Hepatocyte (in vitro differentiated cells): ENCODE data around the gene DLX3. TPM values are rescaled to one million over a fixed set of nuclear protein-coding genes. Genes with fewer than 3 reads are reported as not detected.

ENCODE experiments used
- DNase-seq: peaks from one replicate; pipeline ENCODE4 v3.0.0-alpha.2; 2016; ENCODE audit warnings: low spot score
- H2AFZ ChIP-seq: fragments of 200-600 bp; sonication (generic); 2 replicates; pipeline ENCODE4 v1.6.0; 2016; ENCODE audit warnings: antibody characterized with exemption, mild to moderate bottlenecking
- H3K27ac ChIP-seq: fragments of 200-600 bp; sonication (generic); 2 replicates; pipeline ENCODE4 v1.5.1; 2016; ENCODE audit warnings: mild to moderate bottlenecking
- H3K27me3 ChIP-seq: fragments of 200-600 bp; sonication (generic); 2 replicates; pipeline ENCODE4 v1.6.1; 2016
- H3K36me3 ChIP-seq: fragments of 200-600 bp; sonication (generic); replicated peaks from 2 replicates; pipeline ENCODE4 v1.5.1; 2016; ENCODE audit warnings: low read depth; ENCODE audit not compliant: insufficient read depth
- H3K4me1 ChIP-seq: fragments of 200-600 bp; sonication (generic); 2 replicates; pipeline ENCODE4 v1.5.1; 2016; ENCODE audit warnings: mild to moderate bottlenecking, moderate library complexity; ENCODE audit not compliant: insufficient read depth
- H3K4me2 ChIP-seq: fragments of 200-600 bp; sonication (generic); 2 replicates; pipeline ENCODE4 v1.6.0; 2016
- H3K4me3 ChIP-seq: fragments of 200-600 bp; sonication (generic); 2 replicates; pipeline ENCODE4 v1.5.1; 2016; ENCODE audit warnings: mild to moderate bottlenecking
- H3K79me2 ChIP-seq: fragments of 200-600 bp; sonication (generic); 2 replicates; pipeline ENCODE4 v1.6.0; 2017; ENCODE audit warnings: mild to moderate bottlenecking
- H3K9me2 ChIP-seq: fragments of 200-600 bp; sonication (generic); replicated peaks from 2 replicates; pipeline ENCODE4 v1.6.0; 2017; ENCODE audit warnings: mild to moderate bottlenecking; ENCODE audit not compliant: insufficient read depth
- H3K9me3 ChIP-seq: fragments of 200-600 bp; sonication (generic); 2 replicates; pipeline ENCODE4 v1.5.1; 2016; ENCODE audit warnings: low read depth, mild to moderate bottlenecking
- H4K20me1 ChIP-seq: fragments of 200-600 bp; sonication (generic); 2 replicates; pipeline ENCODE4 v1.6.0; 2016; ENCODE audit warnings: mild to moderate bottlenecking; ENCODE audit not compliant: insufficient read depth, poor library complexity, severe bottlenecking
- EZH2 ChIP-seq: fragments of 200-600 bp; sonication (generic); IDR thresholded peaks from 2 replicates; pipeline ENCODE4 v1.6.1; 2016; ENCODE audit warnings: antibody characterized with exemption, mild to moderate bottlenecking, borderline replicate concordance
- EZH2phosphoT487 ChIP-seq: fragments of 200-600 bp; sonication (generic); IDR thresholded peaks from one replicate; pipeline ENCODE4 v1.6.1; 2018; ENCODE audit warnings: antibody characterized with exemption, mild to moderate bottlenecking, low read depth, moderate library complexity; ENCODE audit not compliant: unreplicated experiment, severe bottlenecking
- WGBS: methylation state at CpG from one replicate; pipeline ENCODE4 v1.1.6; 2016; ENCODE audit warnings: low lambda C conversion rate; ENCODE audit errors: missing lambda C conversion rate; 5-methylcytosine and 5-hydroxymethylcytosine counted together
- polyA plus RNA-seq: library from polyadenylated mRNA; unstranded; fragments of >200 nt; fragmentation: Nextera tagmentation; extraction: Ambion mirVana; gene quantifications from 2 replicates; pipeline ENCODE4 v1.2.1, GENCODE V29; 2016
- total RNA-seq: library from RNA; depleted of rRNA; stranded (reverse); fragments of >200 nt; gene quantifications from 2 replicates; pipeline ENCODE4 v1.2.3, GENCODE V29; 2014
- TF ChIP-seq, protein P1 (sequence below): fragments of 200-600 bp; sonication (generic); IDR thresholded peaks from 2 replicates; pipeline ENCODE4 v1.5.1; 2016; ENCODE audit warnings: antibody characterized with exemption, mild to moderate bottlenecking; ENCODE audit not compliant: poor library complexity

Gene DLX3
- total and polyA plus RNA-seq, 2 experiments from 2014 or later, result 0.37 to 1.1 TPM

DNA sequence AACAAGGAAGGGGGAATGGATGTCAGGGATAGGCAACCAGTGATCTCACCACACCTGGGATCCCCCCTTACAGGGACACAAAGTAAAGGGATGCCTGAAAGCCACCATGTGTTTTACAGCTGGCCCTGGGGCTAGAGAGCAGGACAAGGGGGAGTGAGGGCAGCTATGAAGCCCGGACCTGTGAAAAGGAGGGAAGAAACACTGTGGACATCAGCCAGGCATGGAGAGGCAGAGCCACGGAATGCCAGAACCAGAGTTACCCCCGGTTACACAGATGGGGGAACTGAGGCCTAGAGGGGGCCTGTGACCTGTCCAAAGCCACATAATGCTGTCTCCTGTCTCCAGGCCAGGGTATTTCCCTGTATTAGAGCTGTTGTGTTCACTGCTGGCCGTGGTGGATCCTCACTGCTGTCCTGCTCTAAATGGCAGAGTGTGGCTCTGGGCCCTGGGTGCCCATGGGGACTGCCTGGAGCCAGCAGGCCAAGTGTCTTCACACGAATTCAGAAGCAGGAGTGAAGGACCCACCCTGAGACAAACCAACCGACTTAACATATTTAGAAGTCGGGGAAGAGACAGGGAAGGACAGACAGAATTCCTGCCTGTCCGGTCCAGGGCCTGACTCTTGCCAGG, 31.1 kb upstream of the DLX3 start:
- DNase-seq, result no peak
- H3K79me2 ChIP-seq, result no peaks in the 10 kb centered on the region
- 74% methylated on average over 8 of the region's 8 CpGs for WGBS
- H4K20me1 ChIP-seq, result no peaks in the 10 kb centered on the region
- H3K9me2 ChIP-seq, result no peaks in the 10 kb centered on the region
- peaks cover 12% of the 10 kb centered on the region for H3K4me1 ChIP-seq
- no peak overlapping the region for H3K4me2 ChIP-seq
- no peak overlapping the region for H3K4me3 ChIP-seq
- no peaks in the 10 kb centered on the region for H3K36me3 ChIP-seq
- H2AFZ ChIP-seq, result no peak overlapping the region
- no peaks in the 10 kb centered on the region for H3K27me3 ChIP-seq
- TF ChIP-seq EZH2phosphoT487 (no peak), EZH2 (no peak)
- TF ChIP-seq, protein P1, sequence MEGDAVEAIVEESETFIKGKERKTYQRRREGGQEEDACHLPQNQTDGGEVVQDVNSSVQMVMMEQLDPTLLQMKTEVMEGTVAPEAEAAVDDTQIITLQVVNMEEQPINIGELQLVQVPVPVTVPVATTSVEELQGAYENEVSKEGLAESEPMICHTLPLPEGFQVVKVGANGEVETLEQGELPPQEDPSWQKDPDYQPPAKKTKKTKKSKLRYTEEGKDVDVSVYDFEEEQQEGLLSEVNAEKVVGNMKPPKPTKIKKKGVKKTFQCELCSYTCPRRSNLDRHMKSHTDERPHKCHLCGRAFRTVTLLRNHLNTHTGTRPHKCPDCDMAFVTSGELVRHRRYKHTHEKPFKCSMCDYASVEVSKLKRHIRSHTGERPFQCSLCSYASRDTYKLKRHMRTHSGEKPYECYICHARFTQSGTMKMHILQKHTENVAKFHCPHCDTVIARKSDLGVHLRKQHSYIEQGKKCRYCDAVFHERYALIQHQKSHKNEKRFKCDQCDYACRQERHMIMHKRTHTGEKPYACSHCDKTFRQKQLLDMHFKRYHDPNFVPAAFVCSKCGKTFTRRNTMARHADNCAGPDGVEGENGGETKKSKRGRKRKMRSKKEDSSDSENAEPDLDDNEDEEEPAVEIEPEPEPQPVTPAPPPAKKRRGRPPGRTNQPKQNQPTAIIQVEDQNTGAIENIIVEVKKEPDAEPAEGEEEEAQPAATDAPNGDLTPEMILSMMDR, result no peak
- no peaks in the 10 kb centered on the region for H3K9me3 ChIP-seq
- no peak overlapping the region for H3K27ac ChIP-seq

DNA sequence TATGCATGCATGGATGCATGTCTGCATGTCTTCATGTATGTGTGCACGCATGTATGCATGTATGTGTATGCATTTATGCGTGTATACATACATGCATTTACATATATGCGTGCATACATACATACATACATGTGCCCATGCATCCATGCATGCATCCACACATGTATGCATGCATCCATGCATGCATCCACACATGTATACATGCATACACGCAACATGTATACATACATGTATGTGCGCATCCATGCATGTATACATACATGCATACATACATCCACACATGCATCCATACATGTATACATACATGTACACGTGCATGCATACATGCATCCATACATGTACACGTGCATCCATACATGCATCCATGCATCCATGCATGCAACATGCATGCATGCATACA, 29.8 kb upstream of the DLX3 start:
- Histone ChIP-seq H3K4me2 (no peak overlapping the region), H3K4me1 (peaks cover 12% of the 10 kb centered on the region), H3K36me3 (no peaks in the 10 kb centered on the region), H3K79me2 (no peaks in the 10 kb centered on the region), H3K9me2 (no peaks in the 10 kb centered on the region), H3K27me3 (no peaks in the 10 kb centered on the region), H3K27ac (no peak overlapping the region), H4K20me1 (no peaks in the 10 kb centered on the region), H3K4me3 (no peak overlapping the region), H3K9me3 (no peaks in the 10 kb centered on the region), H2AFZ (no peak overlapping the region)
- WGBS, result 56% methylated on average over 7 of the region's 7 CpGs
- no peak for DNase-seq
- TF ChIP-seq EZH2 (no peak), EZH2phosphoT487 (no peak)
- TF ChIP-seq, protein P1, result no peak

DNA sequence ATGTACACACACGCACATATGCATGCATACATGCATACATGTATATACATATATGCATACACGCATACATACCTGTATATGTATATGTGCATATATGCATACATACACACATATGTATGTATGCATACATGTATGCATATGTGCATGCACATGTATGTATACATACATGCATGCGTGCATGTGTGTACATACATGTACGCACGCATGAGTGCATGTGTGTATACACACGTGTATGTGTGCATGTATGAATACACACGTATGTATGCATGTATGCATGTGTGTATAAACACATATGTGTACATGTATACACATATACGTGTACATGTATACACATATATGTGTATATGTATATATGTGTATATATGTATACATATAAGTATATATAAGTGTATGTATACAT, 28.5 kb upstream of the DLX3 start:
- Histone ChIP-seq H3K4me3 (no peak overlapping the region), H3K36me3 (no peaks in the 10 kb centered on the region), H3K27ac (no peak overlapping the region), H2AFZ (no peak overlapping the region), H3K79me2 (no peaks in the 10 kb centered on the region), H3K4me1 (peaks cover 12% of the 10 kb centered on the region), H3K9me2 (no peaks in the 10 kb centered on the region), H4K20me1 (no peaks in the 10 kb centered on the region), H3K9me3 (no peaks in the 10 kb centered on the region), H3K4me2 (no peak overlapping the region), H3K27me3 (no peaks in the 10 kb centered on the region)
- TF ChIP-seq, protein P1, result no peak
- no peak for TF ChIP-seq EZH2
- no peak for TF ChIP-seq EZH2phosphoT487
- no peak for DNase-seq
- 75% methylated on average over 8 of the region's 8 CpGs for WGBS
